ENCODE measurements around the gene HOMER1. TPM values are rescaled to one million over a fixed set of nuclear protein-coding genes. Genes with fewer than 3 reads are reported as not detected.

Gene HOMER1
- total and polyA plus RNA-seq, 9 of the 15 experiments (the other 6 are each of a cell fraction or from before 2014, with no cell fraction given) = 6.3 to 39.9 (median 9.9) TPM

- TF ChIP-seq BRF2 (IDR thresholded peaks at IDR 0.05; ENCODE audit: borderline replicate concordance, insufficient read depth, insufficient read length) = no peak
- TF ChIP-seq ZNF696 (CRISPR knock-in tag; conservative IDR thresholded peaks at IDR 0.05) = no peak
- no peak for TF ChIP-seq CBX2 (IDR thresholded peaks at IDR 0.05; ENCODE audit: insufficient read depth, low read length, poor library complexity, severe bottlenecking)
- no peak for TF ChIP-seq ARID4B (CRISPR knock-in tag; IDR thresholded peaks at IDR 0.05)
- TF ChIP-seq ZNF3 (CRISPR knock-in tag; IDR thresholded peaks at IDR 0.05) = no peak
Observed at GRCh38 chr5:79487251-79487650, 26.7 kb downstream of the HOMER1 start (continued).
